ENCODE results near the gene WNK2.

Gene WNK2

DNA sequence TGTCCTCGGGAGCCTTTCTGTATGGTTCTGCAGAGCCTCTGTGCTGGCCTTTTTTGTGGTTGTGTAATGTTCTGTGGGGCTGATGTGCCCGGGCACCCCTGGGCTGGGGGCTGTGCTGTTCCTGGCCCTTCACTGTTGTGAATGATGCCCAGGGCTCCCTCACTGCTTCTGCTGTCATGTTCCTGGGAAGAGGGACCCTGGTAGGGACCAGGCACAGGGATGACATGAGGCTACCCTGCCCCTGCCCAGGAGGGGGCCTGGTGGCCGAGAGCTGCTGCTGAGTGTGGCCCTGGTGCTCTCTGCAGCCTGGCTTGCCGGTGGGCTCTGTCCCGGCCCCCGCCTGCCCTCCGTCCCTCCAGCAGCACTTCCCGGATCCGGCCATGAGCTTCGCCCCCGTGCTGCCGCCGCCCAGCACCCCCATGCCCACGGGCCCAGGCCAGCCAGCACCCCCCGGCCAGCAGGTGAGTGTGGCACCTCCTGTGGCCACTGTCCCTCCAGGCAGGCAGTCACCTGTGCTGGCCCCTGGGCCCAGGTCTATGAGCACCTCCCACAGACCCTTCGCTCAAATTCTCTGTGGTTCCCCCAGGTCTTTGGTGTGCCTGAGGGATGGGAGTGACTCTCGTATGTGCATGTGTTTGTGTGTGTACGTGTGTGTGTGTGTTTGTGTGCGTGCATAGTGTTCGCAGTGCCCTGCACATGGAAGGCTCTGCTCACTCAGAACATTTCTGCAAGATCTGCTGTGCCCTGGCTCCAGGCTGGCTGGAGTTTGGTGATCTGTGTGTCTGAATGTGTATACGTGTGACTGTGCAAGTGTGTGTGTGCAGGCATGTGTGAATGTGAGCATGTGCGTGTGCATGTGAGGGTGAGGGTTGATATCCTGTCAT lies 72.3 kb downstream of the WNK2 start:
- no peak for DNase-seq

DNA sequence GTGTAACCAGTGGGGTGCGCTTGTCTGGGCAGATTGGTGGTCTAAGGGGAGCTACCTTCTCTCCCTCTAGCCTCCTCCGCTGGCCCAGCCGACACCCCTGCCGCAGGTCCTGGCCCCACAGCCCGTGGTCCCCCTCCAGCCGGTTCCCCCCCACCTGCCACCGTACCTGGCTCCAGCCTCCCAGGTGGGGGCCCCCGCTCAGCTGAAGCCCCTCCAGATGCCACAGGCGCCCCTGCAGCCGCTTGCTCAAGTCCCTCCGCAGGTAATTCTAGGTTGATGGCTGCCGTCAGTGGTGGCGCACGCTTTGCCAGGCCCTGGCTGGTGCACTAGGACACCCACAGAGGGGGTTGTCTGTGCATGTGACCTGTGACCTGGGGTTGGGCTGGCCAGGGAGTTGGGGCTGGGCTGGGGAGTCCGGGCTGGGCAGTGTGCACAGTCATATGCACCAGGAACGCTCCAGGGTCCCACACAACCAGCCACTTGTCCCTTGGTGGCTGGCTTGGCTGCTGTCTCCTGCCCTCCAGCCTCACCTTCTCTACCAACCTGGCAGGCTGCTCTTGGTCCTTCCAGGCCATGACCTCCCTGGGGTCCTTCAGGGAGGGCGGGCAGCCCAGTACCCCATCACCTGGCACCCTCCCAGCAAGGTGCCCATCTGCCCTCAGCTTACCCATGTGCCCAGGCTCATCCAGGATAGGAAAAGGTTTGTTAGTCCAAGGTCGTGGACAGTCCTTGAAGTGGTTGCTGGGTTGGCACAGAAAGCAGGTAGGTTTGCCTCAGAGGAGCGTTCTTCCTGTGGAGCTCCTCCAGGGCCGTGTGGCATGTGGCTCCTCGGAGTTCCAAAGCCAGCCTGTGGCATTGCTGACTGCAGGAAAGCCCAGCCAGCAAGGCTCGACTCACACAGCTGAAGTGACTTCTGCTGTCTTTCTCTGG lies 73.2 kb downstream of the WNK2 start:
- no peak for DNase-seq

DNA sequence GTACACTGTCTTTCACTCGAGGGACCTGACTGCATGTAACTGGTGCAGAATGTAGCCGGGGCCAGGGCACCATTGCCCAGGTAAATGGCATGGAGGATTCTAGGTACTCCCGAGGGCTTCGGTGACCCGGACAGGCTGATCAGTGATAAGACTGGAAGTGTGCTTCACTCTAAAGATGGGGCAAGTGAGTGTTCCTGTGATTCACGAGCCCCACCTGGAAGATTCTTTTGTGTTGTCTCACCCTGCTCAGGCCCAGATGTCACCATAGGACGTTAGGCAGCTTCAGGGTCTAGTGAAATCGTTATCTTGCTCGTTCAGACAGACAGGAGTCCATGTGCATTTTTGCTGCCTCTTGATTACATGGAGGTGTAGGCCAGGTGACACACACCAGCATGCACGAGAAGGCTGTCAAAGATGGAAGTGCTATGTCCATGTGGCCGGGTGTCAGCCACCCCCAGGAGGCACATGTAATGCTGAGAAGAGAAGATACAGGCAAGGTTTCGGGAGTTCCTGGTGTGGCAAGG lies 73.9 kb downstream of the WNK2 start:
- no peak for DNase-seq

DNA sequence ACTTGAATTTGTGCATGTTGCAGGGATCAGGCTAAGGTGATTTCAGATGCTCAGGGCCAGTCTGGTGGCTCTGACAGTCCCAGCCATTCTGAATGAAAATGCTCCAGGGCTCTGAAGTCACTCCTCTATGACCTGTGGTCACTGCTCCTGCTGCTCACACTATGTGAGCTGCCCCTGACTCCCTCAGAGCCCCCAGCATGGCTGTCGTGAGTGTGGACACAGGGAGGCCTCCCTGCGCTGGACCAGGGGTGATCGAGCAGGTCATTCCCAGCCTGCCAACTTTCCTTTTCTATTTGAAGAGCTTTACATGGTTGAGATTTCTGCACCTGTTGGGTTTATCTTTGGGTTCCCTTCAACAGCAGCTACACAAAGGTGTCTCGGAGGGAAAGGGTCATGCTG lies 74.5 kb downstream of the WNK2 start:
- DNase-seq, result no peak

DNA sequence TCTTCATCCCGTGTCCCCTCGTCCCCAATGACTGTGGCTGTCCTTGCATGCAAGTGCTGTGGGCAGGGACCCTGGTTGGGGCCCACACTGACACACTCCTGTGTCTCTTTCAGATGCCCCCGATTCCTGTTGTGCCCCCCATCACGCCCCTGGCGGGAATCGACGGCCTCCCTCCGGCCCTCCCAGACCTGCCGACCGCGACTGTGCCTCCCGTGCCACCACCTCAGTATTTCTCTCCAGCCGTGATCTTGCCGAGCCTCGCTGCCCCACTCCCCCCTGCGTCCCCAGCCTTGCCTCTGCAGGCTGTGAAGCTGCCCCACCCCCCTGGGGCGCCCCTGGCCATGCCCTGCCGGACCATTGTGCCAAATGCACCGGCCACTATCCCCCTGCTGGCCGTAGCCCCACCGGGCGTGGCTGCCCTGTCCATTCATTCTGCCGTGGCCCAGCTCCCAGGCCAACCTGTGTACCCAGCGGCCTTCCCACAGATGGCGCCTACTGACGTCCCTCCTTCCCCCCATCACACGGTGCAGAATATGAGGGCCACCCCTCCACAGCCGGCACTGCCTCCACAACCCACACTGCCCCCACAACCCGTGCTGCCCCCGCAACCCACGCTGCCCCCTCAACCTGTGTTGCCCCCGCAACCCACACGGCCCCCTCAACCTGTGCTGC lies 75.0 kb downstream of the WNK2 start:
- DNase-seq, result no peak

DNA sequence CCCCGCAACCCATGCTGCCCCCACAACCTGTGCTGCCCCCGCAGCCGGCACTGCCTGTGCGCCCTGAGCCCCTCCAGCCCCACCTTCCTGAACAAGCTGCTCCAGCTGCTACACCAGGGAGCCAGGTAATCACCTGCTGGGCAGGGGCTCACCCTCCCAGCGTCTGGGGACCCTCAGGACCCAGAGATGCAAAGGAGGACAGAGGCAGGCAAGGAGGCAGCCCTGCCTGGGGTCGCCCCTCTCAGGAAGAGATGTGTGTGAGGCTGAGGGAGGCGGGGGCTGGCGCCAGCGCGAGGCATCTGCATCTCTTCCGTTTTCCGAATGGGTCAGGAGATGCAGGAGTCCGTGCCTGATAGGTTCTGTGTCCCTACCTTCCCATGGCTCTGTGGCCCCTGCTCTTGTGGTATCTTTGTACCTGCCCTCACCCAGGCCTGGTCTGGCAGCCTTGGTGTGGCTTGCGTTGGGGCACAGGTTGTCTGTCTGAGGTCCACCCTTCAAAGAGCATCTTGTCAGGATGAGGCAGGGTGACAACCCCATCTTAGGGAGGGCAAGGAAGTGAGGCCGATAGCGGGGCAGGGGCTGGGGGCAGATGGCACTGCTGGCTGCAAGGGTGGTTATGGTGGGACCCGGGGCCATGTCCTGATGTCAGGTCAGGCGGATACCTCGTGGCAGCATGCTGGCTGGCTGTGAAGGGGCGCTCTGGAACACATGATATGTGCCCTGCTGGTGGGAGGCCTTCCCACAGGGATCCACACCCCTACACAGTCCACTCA lies 75.7 kb downstream of the WNK2 start:
- no peak for DNase-seq

DNA sequence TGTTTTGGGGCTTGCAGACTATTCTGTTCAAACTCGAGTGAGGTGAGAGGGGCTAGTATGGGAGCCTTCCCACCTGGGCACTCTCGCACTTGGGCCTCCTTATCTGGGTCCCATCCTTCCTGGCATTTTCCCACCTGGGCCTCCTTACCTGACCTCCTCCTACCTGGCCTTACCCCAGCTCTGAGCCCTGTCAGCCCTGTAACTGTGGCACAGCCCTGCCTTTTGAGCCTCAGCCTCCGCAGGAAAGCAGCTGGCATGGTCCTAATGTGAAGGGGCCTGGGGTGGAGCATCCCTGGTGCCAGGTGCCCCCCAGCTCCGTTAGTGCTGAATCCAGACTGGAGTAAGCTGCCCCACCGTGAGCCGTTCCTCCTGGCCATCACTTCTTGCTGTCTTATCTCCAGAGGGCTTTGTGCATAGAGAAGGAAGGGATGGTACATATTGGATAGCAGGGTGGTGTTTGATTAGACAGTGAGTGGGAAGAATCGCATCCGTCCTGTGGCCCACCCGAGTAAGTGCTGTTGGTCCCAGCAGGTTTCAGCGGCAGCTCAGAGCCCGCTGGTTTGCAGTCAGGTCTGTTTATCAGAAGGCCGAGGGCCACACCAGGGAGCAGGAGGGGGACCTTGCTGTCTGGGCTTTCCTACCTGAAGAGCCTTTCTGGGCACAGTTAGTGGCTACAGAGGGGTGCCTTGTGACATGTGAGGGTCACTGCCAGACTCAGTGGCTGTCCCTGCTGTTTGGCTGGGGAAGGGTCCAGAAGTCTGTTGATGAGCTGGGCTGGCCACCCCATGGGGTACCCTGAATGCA lies 76.5 kb downstream of the WNK2 start:
- DNase-seq, result no peak

DNA sequence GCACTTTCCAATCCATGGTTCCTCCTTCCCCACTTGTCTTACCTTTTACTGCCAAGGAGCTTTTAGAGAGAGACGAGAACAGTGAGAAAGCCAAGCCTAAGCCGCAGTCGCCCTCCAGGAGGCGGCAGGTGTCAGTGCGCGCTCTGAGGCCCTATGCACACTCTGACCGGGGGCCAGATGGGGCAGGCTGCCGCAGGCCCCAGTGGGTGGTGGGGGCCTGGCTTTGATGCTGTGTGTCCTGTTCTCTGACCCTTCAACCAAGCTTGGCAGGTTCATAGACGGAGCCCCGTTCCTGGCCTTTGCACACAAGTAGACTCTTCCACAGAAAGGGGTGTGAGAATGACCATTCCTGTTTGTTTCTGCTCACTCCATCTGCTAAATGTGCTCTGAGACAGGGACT lies 77.3 kb downstream of the WNK2 start:
- DNase-seq, result no peak

DNA sequence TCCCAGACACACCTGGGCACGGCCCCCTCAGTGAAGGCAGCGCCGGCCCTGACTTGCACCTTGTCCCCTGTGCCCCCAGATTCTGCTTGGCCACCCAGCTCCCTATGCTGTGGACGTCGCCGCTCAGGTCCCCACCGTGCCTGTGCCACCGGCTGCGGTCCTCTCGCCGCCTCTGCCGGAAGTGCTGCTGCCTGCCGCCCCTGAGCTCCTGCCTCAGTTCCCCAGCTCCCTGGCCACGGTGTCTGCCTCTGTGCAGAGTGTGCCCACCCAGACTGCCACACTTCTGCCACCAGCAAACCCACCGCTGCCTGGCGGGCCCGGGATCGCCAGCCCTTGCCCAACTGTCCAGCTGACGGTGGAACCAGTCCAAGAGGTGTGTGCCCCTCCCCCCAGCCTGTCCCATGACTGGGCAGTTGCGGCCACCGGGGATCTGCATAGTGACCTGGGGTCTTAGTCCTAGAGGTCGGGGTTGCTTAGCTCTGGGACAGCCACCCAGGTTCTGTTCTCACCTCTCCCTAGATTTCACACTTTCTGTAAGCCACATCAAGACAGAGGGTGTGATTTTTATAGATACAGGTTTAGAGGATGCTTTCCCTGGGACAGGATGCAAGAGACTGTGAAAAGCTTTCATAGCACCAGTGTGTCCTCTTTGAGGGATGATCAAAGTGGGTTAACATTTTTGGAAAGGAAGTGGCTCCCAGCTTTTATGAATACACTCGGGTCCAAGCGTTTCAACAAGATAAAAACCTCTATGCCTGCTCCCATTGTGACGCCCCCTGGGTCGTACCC lies 78.0 kb downstream of the WNK2 start:
- no peak for DNase-seq

DNA sequence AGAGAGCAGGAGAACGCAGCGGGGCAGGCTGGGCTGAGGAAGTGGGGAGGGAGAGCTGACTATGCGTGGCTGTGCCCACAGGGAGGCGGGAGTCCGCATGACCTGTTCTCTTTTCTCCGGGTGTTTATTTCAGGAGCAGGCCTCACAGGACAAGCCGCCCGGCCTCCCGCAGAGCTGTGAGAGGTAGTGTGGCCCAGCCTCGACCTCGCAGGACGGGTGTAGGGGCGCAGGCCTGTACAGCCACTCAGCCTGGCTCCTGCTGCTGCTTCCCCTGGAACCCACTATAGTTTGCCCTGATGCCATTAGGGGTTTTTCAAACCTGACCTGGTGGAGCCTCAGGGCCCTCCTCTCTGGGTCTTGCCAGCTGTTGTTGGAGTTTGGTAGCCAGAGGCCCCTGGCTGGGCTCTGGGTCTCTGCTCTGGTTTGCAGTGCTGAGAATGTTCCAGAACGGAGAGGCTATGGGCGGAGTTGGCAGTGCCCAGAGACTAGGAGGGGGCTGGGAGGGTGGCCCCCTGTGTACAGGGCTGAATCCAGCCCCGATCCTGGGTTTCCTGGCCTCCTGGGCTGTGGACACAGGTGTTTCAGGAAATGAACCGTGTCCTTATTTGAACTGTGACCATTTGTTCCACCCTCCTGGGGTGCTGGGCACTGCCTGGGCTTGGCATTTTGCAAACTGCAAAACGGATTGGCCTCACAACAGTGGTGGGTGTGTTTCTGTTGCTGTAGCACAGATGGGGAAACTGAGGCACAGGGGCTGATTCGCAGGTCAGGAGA lies 78.8 kb downstream of the WNK2 start:
- no peak for DNase-seq

DNA sequence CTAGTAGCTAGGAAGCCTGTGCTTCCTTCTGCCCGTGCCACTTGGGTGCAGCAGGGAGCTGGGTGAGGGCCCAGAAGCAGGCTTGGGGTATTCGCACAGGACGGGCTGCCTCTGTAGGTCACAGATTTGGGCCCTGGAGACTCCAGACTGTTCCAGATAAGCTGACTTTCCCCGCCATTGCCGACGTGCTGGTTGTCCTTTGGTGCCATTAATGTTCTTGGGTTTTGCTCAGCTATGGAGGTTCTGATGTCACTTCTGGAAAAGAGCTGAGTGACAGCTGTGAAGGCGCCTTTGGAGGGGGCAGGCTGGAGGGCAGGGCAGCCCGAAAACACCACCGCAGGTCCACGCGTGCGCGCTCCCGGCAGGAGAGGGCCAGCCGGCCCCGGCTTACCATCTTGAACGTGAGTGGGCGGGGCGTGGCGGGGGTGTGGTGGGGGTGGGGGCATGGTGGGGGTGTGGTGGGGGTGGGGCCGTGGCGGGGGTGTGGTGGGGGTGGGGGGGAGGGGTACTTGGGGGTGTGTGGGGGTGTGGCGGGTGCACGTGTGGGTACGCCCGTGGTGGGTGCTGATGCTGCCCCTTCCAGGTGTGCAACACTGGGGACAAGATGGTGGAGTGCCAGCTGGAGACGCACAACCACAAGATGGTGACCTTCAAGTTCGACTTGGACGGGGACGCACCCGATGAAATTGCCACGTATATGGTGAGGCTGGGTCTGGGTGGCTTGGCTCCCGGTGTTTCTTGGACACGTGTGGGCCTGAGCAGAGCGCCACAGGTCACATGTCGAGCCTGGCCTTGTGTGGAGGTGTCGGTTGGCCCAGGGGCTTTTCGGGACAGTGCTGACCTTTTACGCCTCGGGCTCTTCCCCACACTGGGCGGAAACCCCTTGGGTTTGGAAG lies 79.6 kb downstream of the WNK2 start:
- DNase-seq, result no peak

DNA sequence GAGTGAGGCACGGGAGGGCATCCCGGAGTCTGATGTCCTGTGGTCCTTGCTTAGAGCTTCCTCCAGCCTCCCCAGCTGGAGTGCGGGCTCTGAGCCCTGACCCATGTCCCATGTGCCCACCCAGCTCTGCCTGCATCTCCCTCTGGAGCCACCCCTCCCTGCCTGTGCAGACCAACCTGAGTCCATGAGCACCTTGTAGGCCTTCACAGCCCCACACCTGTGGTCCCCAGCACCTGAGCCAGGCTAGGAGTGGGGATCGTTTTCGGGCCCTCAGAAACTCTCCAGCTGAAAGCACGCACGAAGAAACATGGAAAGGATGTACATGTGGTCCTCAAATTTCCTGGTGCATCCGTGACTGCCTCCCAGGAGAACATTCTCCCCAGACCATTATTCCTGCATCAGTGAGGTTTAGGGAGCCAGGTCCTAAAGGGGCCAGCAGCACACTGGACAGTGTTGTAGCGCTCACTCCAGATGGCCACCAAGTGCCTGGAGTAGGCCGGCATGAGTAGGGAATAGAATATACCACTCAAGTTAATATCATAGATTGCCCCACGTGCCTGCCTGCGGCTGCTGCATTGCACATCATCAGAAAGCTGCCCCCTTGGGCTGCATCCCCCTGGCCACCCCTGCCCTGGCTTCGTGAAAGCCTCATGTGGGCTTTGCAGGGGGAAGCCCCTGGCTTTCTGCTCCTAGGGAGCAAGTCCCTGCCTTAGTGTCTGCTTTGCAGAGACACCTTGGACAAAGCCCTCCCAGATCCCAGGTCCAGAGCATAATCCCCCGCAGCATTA lies 80.6 kb downstream of the WNK2 start:
- DNase-seq, result no peak

DNA sequence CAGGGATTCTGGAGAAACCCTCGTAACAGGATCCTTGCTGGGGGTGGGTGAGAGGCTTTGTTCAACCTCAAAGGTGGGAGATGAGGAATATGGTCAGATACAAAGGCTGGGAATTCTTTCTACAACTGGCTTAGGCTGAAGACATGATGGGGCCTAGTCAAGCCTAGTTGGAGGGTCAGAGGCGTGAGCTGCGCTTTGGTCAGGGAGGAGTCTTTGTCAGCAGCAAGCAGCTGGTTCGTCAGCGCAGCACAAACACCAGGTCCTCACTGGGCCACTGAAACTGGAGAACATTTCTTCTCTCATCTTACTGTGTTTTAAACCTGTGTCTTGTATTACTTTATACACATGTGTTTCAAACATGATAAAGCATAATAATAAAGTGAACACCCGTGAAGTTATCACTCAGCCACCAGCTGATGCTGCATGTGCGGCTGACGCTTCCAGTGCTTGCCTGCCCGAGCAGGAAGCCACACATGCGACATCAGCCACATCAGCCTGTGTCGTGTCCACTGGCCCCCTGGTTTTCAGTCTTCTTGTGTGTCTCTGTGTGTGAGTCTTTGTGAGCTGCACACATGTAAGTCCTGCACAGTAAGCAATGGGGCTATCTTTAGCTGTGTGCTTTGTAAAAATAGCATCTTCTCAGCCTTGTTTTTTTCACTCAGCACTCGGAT lies 81.5 kb downstream of the WNK2 start:
- no peak for DNase-seq

DNA sequence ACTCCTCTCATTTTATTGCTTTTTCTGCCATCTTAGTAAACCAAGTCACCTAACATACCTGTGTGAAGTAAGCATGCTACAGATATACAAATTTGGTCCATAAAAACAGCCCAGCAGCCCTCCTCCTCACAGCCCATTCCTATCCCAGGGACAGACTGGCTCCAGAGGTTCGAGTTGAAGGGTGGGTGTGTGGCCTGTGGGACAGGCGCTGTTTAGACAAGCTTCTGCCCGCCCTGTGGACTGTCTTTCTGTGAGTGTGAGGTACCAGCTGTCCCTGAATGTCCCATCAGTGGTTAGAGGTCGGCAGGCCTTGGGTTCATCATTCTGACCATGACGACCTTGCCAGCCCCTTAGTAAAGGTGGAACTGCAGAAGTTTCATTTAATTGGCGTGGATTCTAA lies 82.0 kb downstream of the WNK2 start:
- no peak for DNase-seq

DNA sequence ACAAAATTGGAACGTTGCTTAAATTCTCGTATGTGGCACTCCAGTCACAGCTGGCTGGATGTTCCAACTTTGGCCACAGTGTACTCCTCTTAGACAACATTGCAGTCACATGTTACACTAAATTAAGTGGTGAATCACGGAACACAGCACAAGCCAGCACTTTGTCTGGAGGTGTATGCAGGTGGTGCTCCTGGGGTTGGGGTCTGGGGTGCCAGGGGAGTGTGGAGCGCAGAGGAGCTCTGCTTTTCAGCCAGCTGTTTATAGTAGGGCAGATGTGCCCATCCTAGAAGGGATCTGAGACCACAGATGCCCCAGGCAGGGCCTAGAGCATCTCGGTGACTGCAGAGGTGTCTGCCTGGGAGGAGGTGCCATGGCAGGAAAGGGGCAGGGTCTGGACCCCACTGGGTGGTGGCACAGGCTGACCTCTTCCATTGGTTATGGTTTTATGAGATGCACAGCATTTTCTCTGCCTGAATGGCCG lies 82.6 kb downstream of the WNK2 start:
- no peak for DNase-seq

DNA sequence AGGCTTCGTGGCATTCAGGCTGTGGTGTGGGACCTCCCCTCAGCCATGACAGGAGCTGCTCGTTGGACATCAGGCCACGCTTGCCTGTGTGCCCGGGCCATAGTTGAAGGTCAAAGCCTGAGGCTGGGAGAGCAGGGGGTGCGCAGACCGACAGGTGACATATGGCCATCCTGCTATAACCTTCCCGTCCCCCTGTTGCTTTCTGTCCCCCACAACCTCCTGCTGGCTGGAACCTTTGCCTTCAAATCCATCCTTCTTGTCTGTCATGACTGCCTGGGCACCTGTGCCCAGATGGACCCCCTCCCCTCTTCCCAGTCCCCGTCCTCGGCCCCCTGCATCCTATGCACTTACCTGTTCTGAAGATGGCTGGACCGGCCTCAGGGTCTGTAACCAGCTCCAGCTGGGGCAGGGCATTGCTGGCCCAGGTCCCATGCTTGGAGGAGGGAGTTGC lies 83.2 kb downstream of the WNK2 start:
- no peak for DNase-seq
